Naive thymus-derived CD4-positive, alpha-beta T cell (primary cell): ENCODE measurements around the gene MORF4L2. TPM values are rescaled to one million over a fixed set of nuclear protein-coding genes. Genes with fewer than 3 reads are reported as not detected.
"Not testable (repeated sequence)": the region's sequence is repeated elsewhere in the genome, so short reads cannot be mapped to it uniquely, and the experiment has no call there.

Experiments used
- ATAC-seq: fragments of 150-1000 bp; cut with Tn5 transposase; 2 replicates; pipeline ENCODE4 v1.10.0; 2021; ENCODE audit warnings: mild to moderate bottlenecking, moderate library complexity
- CTCF ChIA-PET: fragments of 350-600 bp; sonication (Branson Sonifier 250); formaldehyde crosslinking; loops from one replicate; lab custom pipeline; 2021; ENCODE audit warnings: antibody characterized with exemption; lab: Charles Lee
- POLR2A ChIA-PET: fragments of 350-600 bp; sonication (Branson Sonifier 250); formaldehyde crosslinking; loops from one replicate; lab custom pipeline; 2021; ENCODE audit warnings: antibody characterized with exemption, inconsistent platforms; lab: Charles Lee
- DNase-seq, 9 donors: peaks; one replicate each; pipeline versions ENCODE4 v3.0.0 to v3.0.0-alpha.2; 2020 to 2022; ENCODE audit warnings: mixed read lengths in 1 of 9
- H3K27ac ChIP-seq: one replicate; pipeline ENCODE4 v1.7.0; 2013; ENCODE audit warnings: mild to moderate bottlenecking, low read depth, low read length, moderate library complexity
- H3K27me3 ChIP-seq, 2 donors: one replicate each; pipeline ENCODE4 v1.7.0; 2013; ENCODE audit warnings: low read length in 2 of 2, mild to moderate bottlenecking in 2 of 2, moderate library complexity in 2 of 2; ENCODE audit not compliant: control insufficient read depth in 2 of 2, insufficient read depth in 2 of 2
- H3K36me3 ChIP-seq, 3 experiments: 1 replicate in 2 of 3; 2 replicates in 1 of 3; pipeline ENCODE4 v1.7.0; 2013; ENCODE audit warnings: low read length in 3 of 3, mild to moderate bottlenecking in 3 of 3, moderate library complexity in 1 of 3; ENCODE audit not compliant: insufficient read depth in 3 of 3, control insufficient read depth in 2 of 3
- H3K4me1 ChIP-seq, 2 donors: one replicate each; pipeline ENCODE4 v1.7.0; 2013; ENCODE audit warnings: low read length in 2 of 2, mild to moderate bottlenecking in 2 of 2, moderate library complexity in 1 of 2; ENCODE audit not compliant: control insufficient read depth in 2 of 2, insufficient read depth in 2 of 2
- H3K4me3 ChIP-seq: 2 replicates; pipeline ENCODE4 v1.7.0; 2013; ENCODE audit warnings: mild to moderate bottlenecking, low read length
- H3K9me3 ChIP-seq, 3 experiments: 1 replicate in 2 of 3; 2 replicates in 1 of 3; pipeline ENCODE4 v1.7.0; 2013; ENCODE audit warnings: low read length in 3 of 3; ENCODE audit not compliant: control insufficient read depth in 2 of 3
- H3K27ac Mint-ChIP-seq, 9 donors: one replicate each; pipeline ENCODE4 v1.8.0; 2020 to 2022; ENCODE audit warnings: mixed read lengths in 9 of 9, mild to moderate bottlenecking in 8 of 9, moderate library complexity in 5 of 9, inconsistent platforms in 2 of 9
- H3K27me3 Mint-ChIP-seq, 5 donors: one replicate each; pipeline ENCODE4 v1.8.0; 2021 to 2022; ENCODE audit warnings: mixed read lengths in 5 of 5, mild to moderate bottlenecking in 1 of 5
- H3K36me3 Mint-ChIP-seq, 5 donors: one replicate each; pipeline ENCODE4 v1.8.0; 2020 to 2022; ENCODE audit warnings: mixed read lengths in 5 of 5, mild to moderate bottlenecking in 3 of 5, inconsistent platforms in 1 of 5
- H3K4me1 Mint-ChIP-seq, 7 donors: one replicate each; pipeline ENCODE4 v1.8.0; 2020 to 2022; ENCODE audit warnings: mixed read lengths in 7 of 7, mild to moderate bottlenecking in 3 of 7, inconsistent platforms in 1 of 7
- H3K4me3 Mint-ChIP-seq, 10 donors: one replicate each; pipeline ENCODE4 v1.8.0; 2020 to 2022; ENCODE audit warnings: mild to moderate bottlenecking in 10 of 10, mixed read lengths in 10 of 10, moderate library complexity in 6 of 10, inconsistent platforms in 2 of 10
- H3K9me3 Mint-ChIP-seq, 11 donors: one replicate each; pipeline ENCODE4 v1.8.0; 2020 to 2022; ENCODE audit warnings: mixed read lengths in 11 of 11, mild to moderate bottlenecking in 4 of 11, inconsistent platforms in 1 of 11, moderate library complexity in 1 of 11
- intact Hi-C, 2 donors: fragments of 100-400 bp; cut with micrococcal nuclease; formaldehyde crosslinking; loops; one replicate each; pipeline ENCODE4 v1.15.1; 2023
- polyA plus RNA-seq, 2 donors: library from polyadenylated mRNA; unstranded; fragments of 300-500 nt; fragmentation: Illumina TruSeq; gene quantifications; one replicate each; pipeline ENCODE4 v1.2.3, GENCODE V29; 2021
- total RNA-seq, 6 experiments: library from RNA in 5 of 6; stranded (reverse) in 5 of 6; gene quantifications; 1 replicate in 5 of 6; 2 replicates in 1 of 6; pipeline ENCODE4 v1.2.3 and lab custom pipeline; 2021 to 2026

The MORF4L2 gene
- total and polyA plus RNA-seq, 7 experiments from 2014 or later, result 86.8 to 177 (median 106) TPM

GRCh38 chrX:103651151-103651773 is 35.2 kb downstream of the MORF4L2 start:
- ChIA-PET POLR2A (no interaction called here), CTCF (no interaction called here)
- Mint-ChIP-seq H3K36me3 (no peaks in the 10 kb centered on the region), H3K27ac (no peak overlapping the region), H3K27me3 (peaks cover 0 to 10% (median 0%) of the 10 kb centered on the region in 5 donors), H3K4me3 (no peak overlapping the region), H3K4me1 (peaks cover 0 to 4% (median 0%) of the 10 kb centered on the region in 7 donors), H3K9me3 (peaks cover 0 to 4% (median 0%) of the 10 kb centered on the region in 11 donors)
- H3K4me1 ChIP-seq, result no peaks in the 10 kb centered on the region
- no peak overlapping the region for H3K27ac ChIP-seq
- H3K27me3 ChIP-seq, result no peaks in the 10 kb centered on the region
- H3K9me3 ChIP-seq, result no peaks in the 10 kb centered on the region
- no peaks in the 10 kb centered on the region for H3K36me3 ChIP-seq
- no peak overlapping the region for H3K4me3 ChIP-seq
- no peak for DNase-seq
- ATAC-seq, result no peak
- intact Hi-C loops, result no loop called here

- no peak for ATAC-seq
- Mint-ChIP-seq H3K27ac (no peak overlapping the region), H3K4me3 (no peak overlapping the region), H3K27me3 (peaks cover 0 to 19% (median 3%) of the 10 kb centered on the region in 5 donors), H3K36me3 (no peaks in the 10 kb centered on the region), H3K9me3 (no peaks in the 10 kb centered on the region), H3K4me1 (no peaks in the 10 kb centered on the region)
- no peaks in the 10 kb centered on the region for H3K36me3 ChIP-seq
- no peaks in the 10 kb centered on the region for H3K9me3 ChIP-seq
- no peak overlapping the region for H3K27ac ChIP-seq
- H3K4me3 ChIP-seq, result no peak overlapping the region
- no peaks in the 10 kb centered on the region for H3K27me3 ChIP-seq
- POLR2A ChIA-PET, result no interaction called here
- intact Hi-C loops, result no loop called here
- CTCF ChIA-PET, result no interaction called here
- no peaks in the 10 kb centered on the region for H3K4me1 ChIP-seq
- no peak for DNase-seq
Observed at GRCh38 chrX:103647630-103648029, 38.9 kb downstream of the MORF4L2 start.

GRCh38 chrX:103644125-103644524 is 42.4 kb downstream of the MORF4L2 start:
- Mint-ChIP-seq H3K27me3 (peaks cover 0 to 19% (median 3%) of the 10 kb centered on the region in 5 donors), H3K4me1 (no peaks in the 10 kb centered on the region), H3K36me3 (no peaks in the 10 kb centered on the region), H3K9me3 (no peaks in the 10 kb centered on the region), H3K4me3 (no peak overlapping the region), H3K27ac (no peak overlapping the region)
- no peak overlapping the region for H3K4me3 ChIP-seq
- no peaks in the 10 kb centered on the region for H3K4me1 ChIP-seq
- no peaks in the 10 kb centered on the region for H3K9me3 ChIP-seq
- intact Hi-C loops, result no loop called here
- POLR2A ChIA-PET, result no interaction called here
- no peak overlapping the region for H3K27ac ChIP-seq
- DNase-seq (no peak), ATAC-seq (no peak)
- H3K36me3 ChIP-seq, result no peaks in the 10 kb centered on the region
- no peaks in the 10 kb centered on the region for H3K27me3 ChIP-seq
- CTCF ChIA-PET, result no interaction called here

- Histone ChIP-seq H3K36me3 (no peaks in the 10 kb centered on the region), H3K4me3 (no peak overlapping the region), H3K27me3 (no peaks in the 10 kb centered on the region), H3K9me3 (no peaks in the 10 kb centered on the region), H3K4me1 (no peaks in the 10 kb centered on the region), H3K27ac (no peak overlapping the region)
- no peak overlapping the region for H3K27ac Mint-ChIP-seq
- no peaks in the 10 kb centered on the region for H3K4me1 Mint-ChIP-seq
- intact Hi-C loops, result no loop called here
- no peak for ATAC-seq
- no peak for DNase-seq
- ChIA-PET POLR2A (no interaction called here), CTCF (interaction anchor here (0.6 kb wide), 1 partner anchor 1736 kb away, joined by 3 read pairs; no protein-coding TSS in a partner anchor)
- H3K9me3 Mint-ChIP-seq, result no peaks in the 10 kb centered on the region
- no peaks in the 10 kb centered on the region for H3K36me3 Mint-ChIP-seq
- no peak overlapping the region for H3K4me3 Mint-ChIP-seq
- peaks cover 0 to 7% (median 0%) of the 10 kb centered on the region in 5 donors for H3K27me3 Mint-ChIP-seq
Observed at GRCh38 chrX:103640401-103641155, 45.9 kb downstream of the MORF4L2 start.

GRCh38 chrX:103638479-103639346 is 47.8 kb downstream of the MORF4L2 start:
- H3K9me3 Mint-ChIP-seq, intact Hi-C loops, POLR2A ChIA-PET, H3K4me3 ChIP-seq, CTCF ChIA-PET, H3K4me1 ChIP-seq, H3K4me1 Mint-ChIP-seq, ATAC-seq, H3K27ac ChIP-seq, H3K27ac Mint-ChIP-seq, H3K36me3 ChIP-seq, H3K27me3 ChIP-seq, H3K4me3 Mint-ChIP-seq, H3K36me3 Mint-ChIP-seq, H3K27me3 Mint-ChIP-seq, H3K9me3 ChIP-seq, DNase-seq: not testable (repeated sequence)

- Histone ChIP-seq H3K27me3 (no peaks in the 10 kb centered on the region), H3K9me3 (no peaks in the 10 kb centered on the region), H3K4me1 (no peaks in the 10 kb centered on the region), H3K4me3 (no peak overlapping the region), H3K27ac (no peak overlapping the region), H3K36me3 (no peaks in the 10 kb centered on the region)
- Mint-ChIP-seq H3K36me3 (no peaks in the 10 kb centered on the region), H3K27ac (no peak overlapping the region), H3K4me3 (no peak overlapping the region), H3K9me3 (no peaks in the 10 kb centered on the region), H3K27me3 (peaks cover 0 to 2% (median 0%) of the 10 kb centered on the region in 5 donors), H3K4me1 (no peaks in the 10 kb centered on the region)
- intact Hi-C loops, result no loop called here
- POLR2A ChIA-PET, result no interaction called here
- DNase-seq (no peak), ATAC-seq (no peak)
- CTCF ChIA-PET, result no interaction called here
Observed at GRCh38 chrX:103637604-103638338, 48.7 kb downstream of the MORF4L2 start.
